GM18511 (cell line): ENCODE measurements around the gene WNT5B.

Experiments
- ATAC-seq: cut with Tn5 transposase; IDR thresholded peaks from one replicate; pipeline ENCODE4 v1.9.1; 2021; ENCODE audit warnings: mild to moderate bottlenecking, moderate library complexity; ENCODE audit not compliant: unreplicated experiment

Gene WNT5B

DNA sequence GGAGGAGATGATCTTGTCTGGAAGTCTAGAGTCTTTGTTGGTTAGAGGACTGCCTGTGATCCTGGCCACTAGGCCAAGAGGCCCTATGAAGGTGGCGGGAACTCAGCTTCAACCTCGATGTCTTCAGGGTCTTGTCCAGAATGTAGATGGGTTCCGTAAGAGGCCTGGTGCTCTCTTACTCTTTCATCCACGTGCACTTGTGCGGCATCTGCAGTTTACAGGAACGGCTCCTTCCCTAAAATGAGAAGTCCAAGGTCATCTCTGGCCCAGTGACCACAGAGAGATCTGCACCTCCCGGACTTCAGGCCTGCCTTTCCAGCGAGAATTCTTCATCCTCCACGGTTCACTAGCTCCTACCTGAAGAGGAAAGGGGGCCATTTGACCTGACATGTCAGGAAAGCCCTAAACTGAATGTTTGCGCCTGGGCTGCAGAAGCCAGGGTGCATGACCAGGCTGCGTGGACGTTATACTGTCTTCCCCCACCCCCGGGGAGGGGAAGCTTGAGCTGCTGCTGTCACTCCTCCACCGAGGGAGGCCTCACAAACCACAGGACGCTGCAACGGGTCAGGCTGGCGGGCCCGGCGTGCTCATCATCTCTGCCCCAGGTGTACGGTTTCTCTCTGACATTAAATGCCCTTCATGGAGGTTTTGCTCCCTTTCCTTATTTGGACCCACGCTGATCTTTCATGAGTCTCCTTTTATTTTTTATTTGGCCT lies 17.7 kb downstream of the WNT5B start:
- no peak for ATAC-seq

GRCh38 chr12:1647285-1647669 lies 18.2 kb downstream of the WNT5B start:
- no peak for ATAC-seq

- ATAC-seq = no peak
Observed at GRCh38 chr12:1650260-1650977, 21.4 kb downstream of the WNT5B start.

DNA sequence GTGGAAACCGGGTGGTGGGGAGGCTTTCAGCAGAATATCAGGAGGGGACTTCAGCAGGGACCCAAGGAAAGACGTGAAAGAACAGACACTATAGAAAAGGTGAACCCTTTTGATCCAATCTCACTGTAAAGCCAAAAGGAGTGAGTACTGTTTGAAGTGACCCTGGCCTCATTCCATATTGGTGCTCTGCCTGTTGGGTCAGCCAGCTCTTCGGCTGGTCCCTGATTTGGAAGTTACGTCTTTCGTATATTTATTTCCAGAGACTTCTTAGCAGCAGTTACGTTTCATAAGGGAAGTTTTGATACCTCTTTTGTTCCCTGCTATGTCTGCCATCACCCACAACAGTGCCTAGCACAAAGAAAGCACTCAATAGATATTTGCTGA lies 21.9 kb downstream of the WNT5B start:
- no peak for ATAC-seq

DNA sequence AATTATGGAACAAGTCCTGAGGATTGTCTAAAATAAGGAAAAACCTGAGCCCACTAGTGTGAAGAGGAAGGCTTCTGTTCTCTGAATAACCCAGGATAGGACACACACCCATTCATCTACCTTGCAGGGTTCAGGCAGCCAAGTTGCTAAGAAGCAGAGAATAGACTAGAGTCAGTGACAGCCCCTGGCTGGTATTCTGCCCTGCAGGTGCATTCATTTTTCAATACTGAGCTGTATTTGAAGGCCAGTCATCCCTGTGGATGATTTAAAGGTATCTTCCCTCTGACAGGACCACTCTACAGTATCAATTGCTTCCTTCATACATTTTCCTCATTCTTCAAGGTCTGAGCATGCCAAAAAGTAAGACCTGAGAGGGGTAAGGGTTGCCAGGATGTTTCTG lies 22.9 kb downstream of the WNT5B start:
- no peak for ATAC-seq

DNA sequence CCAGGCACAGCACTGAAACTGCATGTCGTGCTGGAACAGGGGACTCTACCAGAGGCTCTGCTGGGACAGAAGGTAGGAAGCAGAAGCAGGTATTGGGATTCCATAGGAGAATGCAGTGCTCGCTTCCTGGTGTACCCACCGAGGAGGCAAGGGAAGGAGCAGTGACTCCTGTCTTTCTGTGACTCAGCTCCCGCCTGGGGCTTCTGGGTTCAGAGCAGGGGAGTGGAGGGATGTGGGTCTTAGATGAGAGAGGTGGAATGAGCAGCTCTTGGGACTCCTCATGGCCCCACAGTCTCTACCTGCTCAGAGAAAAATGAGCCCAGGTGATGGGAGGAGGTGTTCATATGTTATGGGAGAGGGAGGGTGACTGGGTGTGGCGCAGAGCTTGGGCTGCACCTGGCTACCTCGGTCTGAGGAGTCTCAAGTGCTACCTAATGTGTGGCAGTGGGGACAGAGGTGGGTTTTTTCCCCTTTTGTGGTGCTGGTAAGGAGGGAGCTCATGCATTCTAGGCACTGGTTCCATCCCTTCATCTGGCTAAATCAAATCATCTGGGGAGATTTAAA lies 26.3 kb downstream of the WNT5B start:
- no peak for ATAC-seq

DNA sequence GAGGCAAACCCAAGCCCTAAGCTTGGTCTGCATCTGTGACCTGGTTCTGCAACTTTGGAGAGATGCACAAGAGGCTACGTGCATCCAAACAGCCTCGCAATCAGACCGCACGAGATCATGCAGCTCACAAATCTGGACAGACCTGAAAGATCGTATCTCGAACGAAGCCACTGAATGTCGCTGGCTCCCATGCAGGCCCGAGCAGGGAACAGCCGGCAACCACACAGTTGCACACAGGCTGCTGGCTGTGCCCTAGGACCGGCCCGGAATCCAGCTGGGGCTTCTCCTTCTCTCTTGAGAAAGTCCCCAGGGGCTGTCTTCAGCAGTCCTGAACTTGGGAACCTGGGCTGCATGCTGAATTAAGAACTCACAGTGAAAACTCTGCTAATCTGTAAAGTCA lies 27.9 kb downstream of the WNT5B start:
- ATAC-seq = no peak

DNA sequence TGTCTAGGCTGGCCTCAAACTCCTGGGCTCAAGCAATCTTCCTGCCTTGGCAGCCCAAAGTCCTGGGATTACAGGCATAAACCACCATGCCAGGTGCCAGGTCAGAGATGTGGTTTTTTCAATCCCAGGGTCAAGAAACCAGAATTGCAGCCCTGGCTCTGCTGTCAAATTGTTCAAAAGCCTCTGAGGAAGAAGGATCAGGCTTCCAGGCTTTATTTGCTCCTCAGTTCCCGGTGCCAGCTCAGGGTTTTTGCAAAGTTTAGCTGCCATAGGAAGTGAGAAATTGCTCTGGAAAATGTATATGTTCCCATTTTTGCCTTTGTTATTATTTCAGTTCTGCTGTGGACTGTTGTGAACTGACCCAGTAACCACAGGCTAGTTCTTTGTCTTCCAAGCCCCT lies 28.7 kb downstream of the WNT5B start:
- ATAC-seq = no peak

DNA sequence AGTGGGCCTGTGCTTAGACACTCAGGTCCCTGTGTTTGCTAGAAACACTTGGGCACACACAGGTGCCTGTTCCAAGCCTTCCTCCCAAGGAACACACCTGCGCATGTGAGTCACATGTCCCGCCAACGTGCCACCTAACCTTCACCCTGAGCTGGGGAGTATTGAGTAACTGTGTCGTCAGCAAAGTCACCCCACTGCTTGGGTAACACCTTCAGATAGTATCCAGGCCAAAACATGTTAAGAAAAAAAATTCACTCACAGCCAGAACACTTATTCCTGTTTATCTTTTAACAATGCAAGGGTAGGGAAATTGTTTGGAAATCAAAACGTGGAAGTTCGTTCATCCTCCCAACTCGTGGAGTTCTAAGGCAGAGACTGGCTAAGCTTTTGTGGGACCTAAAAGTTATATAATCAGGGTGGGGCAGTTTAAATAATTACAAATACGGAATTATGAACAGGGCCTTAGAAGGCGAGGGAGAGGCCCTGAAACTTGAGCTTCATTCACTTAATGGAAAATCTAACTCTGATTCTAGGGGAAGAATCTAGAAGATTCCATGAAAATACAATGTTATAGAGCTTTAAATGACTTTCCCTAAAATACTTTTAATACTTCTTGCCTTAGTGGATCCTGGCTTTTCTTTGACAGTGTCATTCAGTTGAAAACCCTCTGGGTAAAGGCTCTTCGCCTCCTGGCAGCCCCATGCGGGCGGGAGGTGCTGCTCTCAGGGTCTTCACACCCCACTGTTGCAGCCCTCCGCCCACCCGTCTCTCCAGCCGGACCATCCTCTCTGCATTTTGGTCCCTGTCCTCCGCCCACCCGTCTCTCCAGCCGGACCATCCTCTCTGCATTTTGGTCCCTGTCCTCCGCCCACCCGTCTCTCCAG lies 31.5 kb downstream of the WNT5B start:
- no peak for ATAC-seq

DNA sequence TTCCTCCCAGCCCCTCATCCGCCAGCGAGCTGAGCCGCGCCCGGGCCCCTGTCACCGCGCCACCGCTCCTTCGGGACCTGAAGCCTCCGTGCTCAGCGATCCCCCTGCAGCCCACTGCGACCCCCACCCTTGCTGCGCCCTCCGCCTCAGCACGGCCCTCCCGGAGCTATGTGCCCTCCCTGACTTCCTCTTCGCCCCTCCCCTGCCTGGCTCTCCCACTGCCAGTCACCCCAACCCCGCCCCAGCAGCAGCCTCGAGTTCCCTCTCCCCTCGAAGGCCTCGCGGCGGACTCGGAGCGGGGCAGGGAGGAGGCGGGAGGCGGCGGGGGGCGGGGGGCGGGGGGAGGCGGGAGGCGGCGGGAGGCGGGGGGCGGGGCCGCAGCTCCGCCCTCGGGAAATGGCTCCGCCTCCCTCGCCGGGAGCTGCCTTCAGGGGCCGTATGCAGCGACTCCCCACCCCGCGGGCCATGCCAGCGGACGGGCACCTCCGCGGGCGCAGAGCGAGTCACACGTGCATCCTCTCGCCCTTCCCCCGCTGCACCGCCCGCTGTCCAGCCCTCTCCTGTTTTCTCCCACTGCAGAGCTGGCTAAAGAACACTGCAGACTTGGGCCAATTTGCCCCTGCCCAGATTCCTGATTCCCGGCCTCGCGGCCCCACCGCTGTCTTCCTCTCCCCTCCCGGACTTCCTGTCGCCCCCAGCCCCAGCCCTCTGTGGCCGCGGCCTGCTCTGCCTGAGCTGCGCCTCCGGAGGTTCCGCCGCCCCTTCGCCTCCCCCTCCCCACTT lies 32.7 kb downstream of the WNT5B start:
- ATAC-seq = peak; percentile 82

GRCh38 chr12:1662761-1663439 lies 33.9 kb downstream of the WNT5B start:
- ATAC-seq = no peak

GRCh38 chr12:1663440-1664132 lies 34.6 kb downstream of the WNT5B start:
- ATAC-seq = no peak

GRCh38 chr12:1665366-1665765 lies 36.3 kb downstream of the WNT5B start:
- no peak for ATAC-seq

- ATAC-seq = no peak
Observed at GRCh38 chr12:1666215-1666614, 37.2 kb downstream of the WNT5B start.

DNA sequence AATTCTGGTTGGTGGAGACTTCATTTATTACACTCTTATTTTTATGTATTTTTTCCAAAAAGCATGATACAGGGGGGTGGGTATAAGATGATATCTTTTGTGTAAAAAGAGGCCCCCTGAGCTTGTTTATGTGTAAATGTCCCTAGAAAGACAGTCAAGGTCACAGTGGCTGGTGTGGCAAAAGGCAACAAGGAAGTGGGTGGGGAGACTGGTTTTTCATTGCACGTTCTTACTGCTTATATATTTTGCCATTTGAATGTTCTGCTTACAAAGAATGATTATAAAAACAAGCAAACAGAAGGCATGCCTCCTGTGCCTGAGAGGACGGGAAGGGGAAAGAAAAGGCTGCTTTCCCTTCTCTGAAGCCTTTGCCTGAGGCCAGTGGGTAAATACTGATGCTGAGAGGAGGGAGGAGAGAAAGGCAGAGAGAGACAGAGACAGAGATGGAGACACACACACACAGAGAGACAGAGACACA lies 37.7 kb downstream of the WNT5B start:
- ATAC-seq = no peak

DNA sequence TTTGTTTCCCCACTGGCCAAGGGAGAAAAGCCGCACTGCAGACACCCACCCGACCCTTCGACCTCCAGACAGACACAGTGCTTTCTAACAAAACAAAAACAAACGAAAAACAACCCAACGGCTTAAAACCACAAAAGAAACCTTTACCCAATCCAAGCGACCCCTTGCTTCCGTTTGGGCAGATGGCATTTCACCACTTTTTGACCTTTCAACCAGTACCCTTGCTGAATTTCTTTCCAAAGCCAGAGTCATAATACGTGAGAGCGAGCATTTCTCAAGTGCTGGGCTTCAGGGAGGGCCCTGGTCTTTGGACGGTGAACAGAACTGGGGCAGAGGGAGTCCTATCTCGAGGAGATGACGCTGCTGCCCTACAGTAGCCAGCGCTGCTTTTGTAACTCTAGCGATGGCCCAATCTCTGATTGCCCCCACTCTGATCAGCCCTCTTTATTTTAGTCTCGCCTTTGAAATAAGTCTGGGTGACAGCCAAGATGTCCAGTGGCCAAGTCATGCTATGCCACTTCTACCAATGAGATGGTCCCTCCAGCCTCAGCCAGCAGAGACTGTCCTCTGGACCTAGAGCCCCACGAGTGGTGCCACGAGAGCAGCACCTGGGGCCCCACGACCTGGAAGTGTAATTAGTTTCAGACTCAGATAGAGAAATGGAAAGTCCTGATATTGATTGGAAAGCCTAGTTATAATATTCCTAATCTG lies 40.0 kb downstream of the WNT5B start:
- no peak for ATAC-seq

GRCh38 chr12:1670358-1671268 lies 41.6 kb downstream of the WNT5B start:
- no peak for ATAC-seq

- no peak for ATAC-seq
Observed at GRCh38 chr12:1676043-1676442, 47.0 kb downstream of the WNT5B start.
